Activated CD4-positive, alpha-beta memory T cell treated with anti-CD3 and anti-CD28 coated beads for 36 hours (primary cell): ENCODE data around the gene IRF8. TPM values are rescaled to one million over a fixed set of nuclear protein-coding genes. Genes with fewer than 3 reads are reported as not detected.

Experiments used
- CTCF ChIA-PET: fragments of 350-600 bp; sonication (Branson Sonifier 250); formaldehyde crosslinking; loops from one replicate; lab custom pipeline; 2021; ENCODE audit warnings: antibody characterized with exemption, inconsistent platforms; lab: Charles Lee
- POLR2A ChIA-PET: fragments of 350-600 bp; sonication (Branson Sonifier 250); formaldehyde crosslinking; loops from one replicate; lab custom pipeline; 2021; ENCODE audit warnings: antibody characterized with exemption; lab: Charles Lee
- DNase-seq: peaks from one replicate; pipeline ENCODE4 v3.0.0-alpha.2; 2020
- H3K27ac Mint-ChIP-seq: one replicate; pipeline ENCODE4 v1.8.0; 2021; ENCODE audit warnings: mixed read lengths
- H3K27me3 Mint-ChIP-seq: one replicate; pipeline ENCODE4 v1.8.0; 2021; ENCODE audit warnings: mixed read lengths
- H3K36me3 Mint-ChIP-seq: one replicate; pipeline ENCODE4 v1.8.0; 2021; ENCODE audit warnings: mixed read lengths
- H3K4me1 Mint-ChIP-seq: one replicate; pipeline ENCODE4 v1.8.0; 2021; ENCODE audit warnings: low read depth, mixed read lengths
- H3K4me3 Mint-ChIP-seq: one replicate; pipeline ENCODE4 v1.8.0; 2021; ENCODE audit warnings: mild to moderate bottlenecking, mixed read lengths
- H3K9me3 Mint-ChIP-seq: one replicate; pipeline ENCODE4 v1.8.0; 2021; ENCODE audit warnings: mixed read lengths
- intact Hi-C: fragments of 100-400 bp; cut with micrococcal nuclease; formaldehyde crosslinking; loops from one replicate; pipeline ENCODE4 v1.15.1; 2023
- total RNA-seq, 2 experiments: library from RNA; stranded (reverse); gene quantifications; one replicate each; pipeline ENCODE4 v1.2.3, GENCODE V29; 2021

IRF8 gene
- total RNA-seq, 2 experiments from 2014 or later, result 41.7 to 43.1 TPM

DNA sequence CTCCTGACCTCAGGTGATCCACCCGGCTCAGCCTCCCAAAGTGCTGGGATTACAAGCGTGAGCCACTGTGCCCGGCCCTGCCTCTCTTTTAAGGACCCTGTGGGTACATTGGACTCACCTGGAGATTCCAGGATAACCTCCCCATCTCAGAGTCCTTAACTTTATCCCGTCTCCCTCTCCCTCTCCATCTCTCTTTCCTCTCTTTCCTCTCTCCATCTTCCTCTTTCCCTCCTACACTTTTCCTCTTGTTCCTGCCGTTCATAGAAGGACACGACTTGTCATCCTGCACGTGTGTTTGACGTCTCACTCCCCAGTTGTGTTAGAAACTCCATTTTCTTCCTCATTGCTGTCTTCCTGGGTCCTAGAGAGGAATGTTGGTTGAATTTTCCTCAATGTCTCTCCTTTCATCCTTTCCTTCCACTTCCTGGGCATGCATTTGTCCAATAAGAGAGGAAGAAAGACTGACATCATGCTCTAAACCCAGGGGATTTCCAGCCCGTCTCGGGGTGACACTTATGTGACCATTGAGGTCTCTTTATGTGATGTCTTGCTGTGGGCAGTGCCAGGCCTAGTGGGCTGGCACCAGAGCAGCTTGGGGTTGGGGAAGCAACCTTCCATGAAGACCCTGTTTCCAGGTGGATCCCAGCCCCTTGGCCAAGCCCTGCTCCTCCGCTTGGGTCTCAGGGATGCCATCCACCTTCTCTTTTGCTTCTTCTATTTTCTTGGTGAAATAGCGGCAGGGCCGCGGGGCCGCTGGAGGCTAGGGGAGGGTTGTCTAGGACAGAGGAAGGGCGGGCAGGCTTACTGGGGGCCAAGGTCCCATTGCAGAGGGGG lies 39.8 kb upstream of the IRF8 start:
- H3K27me3 Mint-ChIP-seq, result peaks cover 15% of the 10 kb centered on the region
- H3K36me3 Mint-ChIP-seq, result no peaks in the 10 kb centered on the region
- ChIA-PET CTCF (interaction anchor here (1.6 kb wide), 1 partner anchor 38 kb away, joined by 5 read pairs; no protein-coding TSS in a partner anchor), POLR2A (no interaction called here)
- H3K4me1 Mint-ChIP-seq, result no peaks in the 10 kb centered on the region
- intact Hi-C loops, result no loop called here
- no peak for DNase-seq
- no peak overlapping the region for H3K27ac Mint-ChIP-seq
- peaks cover 7% of the 10 kb centered on the region for H3K9me3 Mint-ChIP-seq
- no peak overlapping the region for H3K4me3 Mint-ChIP-seq

GRCh38 chr16:85859818-85860125 lies 39.2 kb upstream of the IRF8 start:
- ChIA-PET CTCF (interaction anchor here (1.6 kb wide), 1 partner anchor 39 kb away, joined by 5 read pairs; no protein-coding TSS in a partner anchor), POLR2A (no interaction called here)
- DNase-seq, result no peak

DNA sequence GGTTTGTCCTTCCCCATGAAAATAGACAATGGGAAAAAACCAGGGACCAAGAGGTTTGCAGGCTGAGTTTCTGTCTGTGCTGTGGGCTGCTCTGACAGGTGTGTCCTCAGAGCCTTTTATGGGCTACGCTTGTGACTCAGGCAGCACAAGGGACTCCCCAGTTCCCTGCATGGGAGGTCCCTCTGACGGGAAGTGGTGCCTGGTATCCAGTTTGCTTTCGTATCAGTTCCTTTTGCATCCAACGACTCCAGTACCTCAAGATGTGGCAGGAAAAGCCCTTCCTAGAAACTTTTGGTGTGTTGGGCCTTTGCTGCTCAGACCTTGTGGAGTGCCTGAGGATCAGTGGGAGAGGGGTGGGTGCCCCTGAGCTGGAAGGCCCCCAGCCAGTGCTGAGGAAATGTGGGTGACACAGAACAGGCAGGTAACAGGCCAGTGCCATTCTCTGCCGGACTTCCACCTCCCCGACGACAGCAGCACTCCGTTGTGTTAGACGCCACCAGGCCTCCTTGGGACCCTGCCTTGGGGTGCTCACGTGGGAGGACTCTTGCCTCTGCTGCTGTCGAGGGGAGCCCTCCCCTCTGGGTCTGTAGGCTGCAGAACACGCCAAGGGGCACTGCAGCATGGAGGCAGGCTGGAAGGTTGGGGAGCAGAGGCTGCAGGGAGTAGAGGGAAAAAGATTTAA lies 38.4 kb upstream of the IRF8 start:
- DNase-seq, result peak; percentile 22
- CTCF ChIA-PET, result no interaction called here
- Mint-ChIP-seq H3K36me3 (no peaks in the 10 kb centered on the region), H3K27me3 (peaks cover 15% of the 10 kb centered on the region), H3K9me3 (peaks cover 8% of the 10 kb centered on the region), H3K27ac (no peak overlapping the region), H3K4me3 (no peak overlapping the region), H3K4me1 (no peaks in the 10 kb centered on the region)
- intact Hi-C loops, result no loop called here
- POLR2A ChIA-PET, result no interaction called here

More at GRCh38 chr16:85859818-85860125, 39.2 kb upstream of the IRF8 start:
- H3K4me3 Mint-ChIP-seq, result no peak overlapping the region
- H3K4me1 Mint-ChIP-seq, result no peaks in the 10 kb centered on the region
- H3K27me3 Mint-ChIP-seq, result peaks cover 15% of the 10 kb centered on the region
- peaks cover 8% of the 10 kb centered on the region for H3K9me3 Mint-ChIP-seq
- no peak overlapping the region for H3K27ac Mint-ChIP-seq
- no peaks in the 10 kb centered on the region for H3K36me3 Mint-ChIP-seq
- intact Hi-C loops, result no loop called here

- intact Hi-C loops, result no loop called here
- ChIA-PET POLR2A (interaction anchor here (0.6 kb wide), 1 partner anchor 456 kb away, joined by 3 read pairs; no protein-coding TSS in a partner anchor), CTCF (no interaction called here)
- Mint-ChIP-seq H3K4me3 (no peak overlapping the region), H3K9me3 (peaks cover 8% of the 10 kb centered on the region), H3K27ac (no peak overlapping the region), H3K27me3 (peaks cover 14% of the 10 kb centered on the region), H3K36me3 (no peaks in the 10 kb centered on the region), H3K4me1 (no peaks in the 10 kb centered on the region)
- DNase-seq, result no peak
These were observed 37.7 kb upstream of the IRF8 start for GRCh38 chr16:85861095-85861825.

GRCh38 chr16:85862476-85863383 lies 36.2 kb upstream of the IRF8 start:
- Mint-ChIP-seq H3K4me3 (no peak overlapping the region), H3K27me3 (peaks cover 14% of the 10 kb centered on the region), H3K9me3 (peaks cover 8% of the 10 kb centered on the region), H3K4me1 (no peaks in the 10 kb centered on the region), H3K36me3 (no peaks in the 10 kb centered on the region), H3K27ac (no peak overlapping the region)
- ChIA-PET CTCF (no interaction called here), POLR2A (no interaction called here)
- DNase-seq, result no peak
- intact Hi-C loops, result no loop called here

GRCh38 chr16:85863384-85863774 lies 35.6 kb upstream of the IRF8 start:
- Mint-ChIP-seq H3K9me3 (peaks cover 8% of the 10 kb centered on the region), H3K4me1 (no peaks in the 10 kb centered on the region), H3K27me3 (peaks cover 13% of the 10 kb centered on the region), H3K4me3 (no peak overlapping the region), H3K27ac (no peak overlapping the region), H3K36me3 (no peaks in the 10 kb centered on the region)
- ChIA-PET POLR2A (no interaction called here), CTCF (no interaction called here)
- DNase-seq, result no peak
- intact Hi-C loops, result no loop called here

- Mint-ChIP-seq H3K27ac (no peak overlapping the region), H3K36me3 (no peaks in the 10 kb centered on the region), H3K27me3 (peaks cover 9% of the 10 kb centered on the region), H3K4me1 (peaks cover 12% of the 10 kb centered on the region), H3K4me3 (no peak overlapping the region), H3K9me3 (peaks cover 8% of the 10 kb centered on the region)
- ChIA-PET CTCF (no interaction called here), POLR2A (no interaction called here)
- intact Hi-C loops, result no loop called here
- DNase-seq, result no peak
These were observed 34.0 kb upstream of the IRF8 start for GRCh38 chr16:85864965-85865364.

GRCh38 chr16:85867189-85867588 lies 31.8 kb upstream of the IRF8 start:
- CTCF ChIA-PET, result interaction anchor here (1.5 kb wide), 1 partner anchor 46 kb away, joined by 7 read pairs; no protein-coding TSS in a partner anchor
- no peaks in the 10 kb centered on the region for H3K36me3 Mint-ChIP-seq
- H3K9me3 Mint-ChIP-seq, result peaks cover 8% of the 10 kb centered on the region
- H3K4me3 Mint-ChIP-seq, result no peak overlapping the region
- POLR2A ChIA-PET, result no interaction called here
- H3K4me1 Mint-ChIP-seq, result peaks cover 22% of the 10 kb centered on the region
- intact Hi-C loops, result no loop called here
- no peak for DNase-seq
- peaks cover 13% of the 10 kb centered on the region for H3K27me3 Mint-ChIP-seq
- no peak overlapping the region for H3K27ac Mint-ChIP-seq

DNA sequence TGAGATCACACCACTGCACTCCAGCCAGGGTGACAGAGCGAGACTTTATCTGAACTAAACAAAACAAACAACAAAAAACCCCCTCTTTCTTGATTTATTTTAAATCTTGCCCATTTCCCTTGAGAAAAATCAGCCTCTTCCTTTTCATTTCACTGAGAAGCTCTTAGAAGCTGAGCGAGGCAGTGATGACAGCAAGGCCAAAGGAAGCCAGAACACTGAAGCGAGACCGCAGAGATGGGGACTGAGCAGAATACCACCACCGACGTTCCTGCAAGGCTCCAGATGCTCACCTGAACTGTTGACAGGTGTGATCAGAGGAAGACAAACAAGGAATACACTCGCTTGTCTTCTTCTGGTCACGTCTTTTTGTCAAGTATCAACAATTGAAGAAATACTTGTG lies 30.5 kb upstream of the IRF8 start:
- peaks cover 15% of the 10 kb centered on the region for H3K27me3 Mint-ChIP-seq
- intact Hi-C loops, result no loop called here
- peaks cover 22% of the 10 kb centered on the region for H3K4me1 Mint-ChIP-seq
- H3K27ac Mint-ChIP-seq, result no peak overlapping the region
- DNase-seq, result no peak
- peaks cover 8% of the 10 kb centered on the region for H3K9me3 Mint-ChIP-seq
- POLR2A ChIA-PET, result no interaction called here
- no peak overlapping the region for H3K4me3 Mint-ChIP-seq
- CTCF ChIA-PET, result no interaction called here
- no peaks in the 10 kb centered on the region for H3K36me3 Mint-ChIP-seq

DNA sequence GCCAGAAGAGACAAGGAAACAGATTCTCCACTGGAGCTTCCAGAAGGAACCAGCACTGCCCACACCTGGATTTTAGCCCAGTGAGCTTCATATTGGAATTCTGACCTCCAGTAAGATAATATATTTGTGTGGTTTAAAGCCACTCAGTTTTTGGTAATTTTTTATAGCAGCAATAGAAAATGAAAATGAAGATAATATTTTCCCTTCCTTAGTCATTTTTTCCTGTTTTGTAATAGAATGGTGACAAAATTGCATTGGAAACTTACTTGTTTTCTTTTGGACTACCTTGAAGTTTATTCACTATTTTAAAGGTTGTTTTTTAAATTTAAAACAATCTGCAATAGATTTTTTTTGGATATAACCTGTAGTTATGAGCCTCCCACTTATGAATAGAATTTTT lies 29.8 kb upstream of the IRF8 start:
- Mint-ChIP-seq H3K36me3 (no peaks in the 10 kb centered on the region), H3K27me3 (peaks cover 13% of the 10 kb centered on the region), H3K27ac (no peak overlapping the region), H3K4me1 (peaks cover 22% of the 10 kb centered on the region), H3K9me3 (peaks cover 3% of the 10 kb centered on the region), H3K4me3 (no peak overlapping the region)
- POLR2A ChIA-PET, result no interaction called here
- intact Hi-C loops, result no loop called here
- CTCF ChIA-PET, result no interaction called here
- no peak for DNase-seq

DNA sequence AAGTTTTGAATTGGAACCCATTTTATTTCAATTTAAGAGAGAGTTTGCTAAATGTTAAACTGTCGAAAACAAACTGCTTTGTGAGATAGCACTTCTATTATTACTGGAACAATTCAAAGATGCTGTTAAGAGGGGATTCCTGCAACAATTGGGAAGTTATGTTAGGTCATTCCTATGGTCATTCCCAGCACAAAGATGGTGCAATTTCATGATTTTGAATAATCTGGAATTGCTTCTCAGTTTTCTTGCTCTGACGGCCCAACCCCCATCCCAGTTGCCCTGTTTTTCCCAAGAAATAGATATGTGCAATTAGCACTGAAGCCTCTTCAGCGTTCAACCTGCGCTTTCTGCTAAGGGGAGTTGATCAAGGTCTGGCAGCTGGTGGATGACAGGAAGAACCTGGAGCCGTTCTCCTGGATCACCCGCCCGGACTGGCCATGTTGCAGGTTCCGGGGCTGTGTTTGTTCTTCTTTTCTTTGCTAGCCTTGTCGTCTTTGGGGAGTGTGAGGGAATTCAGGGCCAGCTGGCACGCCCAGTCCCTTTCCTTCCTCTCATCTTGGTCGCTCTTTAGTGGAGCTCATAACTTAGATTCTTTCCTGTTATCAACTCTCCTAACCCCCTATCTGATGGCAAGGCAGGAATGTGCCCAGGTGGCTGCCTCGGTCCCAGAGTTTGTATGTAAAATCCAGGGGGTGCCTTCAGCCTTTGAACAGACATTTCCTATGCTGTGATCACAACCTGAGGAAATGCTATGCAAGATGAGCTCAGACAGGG lies 29.0 kb upstream of the IRF8 start:
- intact Hi-C loops, result no loop called here
- POLR2A ChIA-PET, result no interaction called here
- H3K36me3 Mint-ChIP-seq, result no peaks in the 10 kb centered on the region

More for the DNA sequence above, 29.0 kb upstream of the IRF8 start:
- Mint-ChIP-seq H3K4me3 (no peak overlapping the region), H3K27me3 (peaks cover 14% of the 10 kb centered on the region), H3K4me1 (peaks cover 22% of the 10 kb centered on the region), H3K27ac (no peak overlapping the region), H3K9me3 (peaks cover 2% of the 10 kb centered on the region)
- no peak for DNase-seq
- CTCF ChIA-PET, result interaction anchor here (0.7 to 0.8 kb wide), 2 partner anchors 48 to 665 kb away, joined by 3 read pairs; no protein-coding TSS in a partner anchor
